ENCODE results near the gene SLC35A5. TPM values are rescaled to one million over a fixed set of nuclear protein-coding genes. Genes with fewer than 3 reads are reported as not detected.

SLC35A5 gene
- total RNA-seq, 1 donor from 2014 or later, result 37.4 TPM

DNA sequence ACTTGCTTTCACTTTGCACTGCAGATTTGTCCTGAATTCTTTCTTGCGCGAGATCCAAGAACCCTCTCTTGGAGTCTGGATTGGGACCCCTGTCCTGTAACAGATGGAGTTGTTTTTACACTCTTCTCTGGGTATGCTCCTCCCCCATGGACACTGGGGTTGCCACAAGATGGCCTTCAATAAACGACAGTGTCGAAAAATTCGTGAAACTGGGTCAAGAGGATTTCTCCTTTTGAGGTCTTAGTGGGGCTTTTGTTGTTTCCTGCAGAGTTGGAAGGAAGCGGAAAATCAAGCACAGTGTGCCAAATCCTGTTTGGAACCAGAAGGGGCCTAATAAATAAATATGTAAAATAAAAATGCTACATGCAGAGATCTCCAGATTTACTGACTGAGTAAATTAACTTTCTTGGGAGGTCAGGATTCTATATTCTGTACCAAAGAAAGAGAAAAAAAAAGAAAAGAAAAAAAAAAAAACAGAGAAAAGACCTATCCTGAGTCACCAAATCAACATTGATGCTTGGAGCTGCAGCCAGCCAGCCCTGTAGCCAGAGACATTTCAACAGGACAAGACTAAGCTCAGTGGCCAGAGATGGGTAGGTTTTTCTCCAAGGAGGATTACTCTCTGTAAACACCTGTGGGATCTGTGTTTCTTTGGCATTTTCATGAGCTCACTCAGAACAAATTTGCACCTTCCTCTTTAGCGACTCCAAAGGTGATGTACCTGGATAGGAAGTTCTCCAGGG, 54.3 kb downstream of the SLC35A5 start:
- no peaks in the 10 kb centered on the region for H3K9me3 ChIP-seq
- H3K27me3 ChIP-seq (ENCODE audit: low read depth), result no peaks in the 10 kb centered on the region
- TF ChIP-seq, protein P1, sequence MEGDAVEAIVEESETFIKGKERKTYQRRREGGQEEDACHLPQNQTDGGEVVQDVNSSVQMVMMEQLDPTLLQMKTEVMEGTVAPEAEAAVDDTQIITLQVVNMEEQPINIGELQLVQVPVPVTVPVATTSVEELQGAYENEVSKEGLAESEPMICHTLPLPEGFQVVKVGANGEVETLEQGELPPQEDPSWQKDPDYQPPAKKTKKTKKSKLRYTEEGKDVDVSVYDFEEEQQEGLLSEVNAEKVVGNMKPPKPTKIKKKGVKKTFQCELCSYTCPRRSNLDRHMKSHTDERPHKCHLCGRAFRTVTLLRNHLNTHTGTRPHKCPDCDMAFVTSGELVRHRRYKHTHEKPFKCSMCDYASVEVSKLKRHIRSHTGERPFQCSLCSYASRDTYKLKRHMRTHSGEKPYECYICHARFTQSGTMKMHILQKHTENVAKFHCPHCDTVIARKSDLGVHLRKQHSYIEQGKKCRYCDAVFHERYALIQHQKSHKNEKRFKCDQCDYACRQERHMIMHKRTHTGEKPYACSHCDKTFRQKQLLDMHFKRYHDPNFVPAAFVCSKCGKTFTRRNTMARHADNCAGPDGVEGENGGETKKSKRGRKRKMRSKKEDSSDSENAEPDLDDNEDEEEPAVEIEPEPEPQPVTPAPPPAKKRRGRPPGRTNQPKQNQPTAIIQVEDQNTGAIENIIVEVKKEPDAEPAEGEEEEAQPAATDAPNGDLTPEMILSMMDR (IDR thresholded peaks at IDR 0.05), result no peak
- no peaks in the 10 kb centered on the region for H3K36me3 ChIP-seq
- H3K27ac ChIP-seq, result no peak overlapping the region
- H3K4me1 ChIP-seq, result no peaks in the 10 kb centered on the region
- DNase-seq (no peak), ATAC-seq (no peak)
- no peak overlapping the region for H3K4me3 ChIP-seq
- intact Hi-C loops (cut with DNase I), result no loop called here

GRCh38 chr3:112617285-112617684, 55.4 kb downstream of the SLC35A5 start:
- TF ChIP-seq, protein P1 (IDR thresholded peaks at IDR 0.05), result no peak
- intact Hi-C loops (cut with DNase I), result no loop called here
- no peak for ATAC-seq
- no peak overlapping the region for H3K27ac ChIP-seq
- H3K27me3 ChIP-seq (ENCODE audit: low read depth), result no peaks in the 10 kb centered on the region
- no peaks in the 10 kb centered on the region for H3K4me1 ChIP-seq
- H3K9me3 ChIP-seq, result no peaks in the 10 kb centered on the region
- H3K4me3 ChIP-seq, result no peak overlapping the region
- no peaks in the 10 kb centered on the region for H3K36me3 ChIP-seq
- no peak for DNase-seq

DNA sequence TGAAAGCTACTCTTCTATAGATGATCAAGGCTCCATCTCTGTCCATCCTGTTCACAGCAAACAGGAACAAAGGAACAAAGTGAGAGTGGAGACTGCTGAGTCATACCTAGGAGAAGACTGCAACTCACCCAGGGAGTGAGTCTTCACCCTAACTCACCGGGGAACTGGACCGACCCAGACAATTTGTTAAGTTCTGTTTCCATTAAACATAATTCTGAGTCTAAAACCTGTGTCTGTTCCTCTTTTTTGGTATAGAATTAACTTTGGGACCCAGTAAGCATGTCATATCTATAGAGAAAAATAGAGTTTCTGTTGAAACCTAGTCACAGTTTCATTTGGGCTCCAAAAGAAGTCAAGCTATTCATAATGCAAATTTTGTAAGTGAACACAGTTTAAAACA, 57.5 kb downstream of the SLC35A5 start:
- ATAC-seq, result no peak
- Histone ChIP-seq H3K4me1 (no peaks in the 10 kb centered on the region), H3K36me3 (no peaks in the 10 kb centered on the region)

GRCh38 chr3:112623213-112623612, 61.4 kb downstream of the SLC35A5 start:
- DNase-seq (no peak), ATAC-seq (no peak)
- Histone ChIP-seq H3K4me1 (no peaks in the 10 kb centered on the region), H3K36me3 (no peaks in the 10 kb centered on the region), H3K4me3 (no peak overlapping the region), H3K9me3 (no peaks in the 10 kb centered on the region), H3K27ac (no peak overlapping the region), H3K27me3 (ENCODE audit: low read depth) (no peaks in the 10 kb centered on the region)
- TF ChIP-seq, protein P1 (IDR thresholded peaks at IDR 0.05), result no peak
- intact Hi-C loops (cut with DNase I), result no loop called here

More for the DNA sequence above, 57.5 kb downstream of the SLC35A5 start:
- intact Hi-C loops (cut with DNase I), result no loop called here
- no peak overlapping the region for H3K27ac ChIP-seq
- H3K27me3 ChIP-seq (ENCODE audit: low read depth), result no peaks in the 10 kb centered on the region
- H3K4me3 ChIP-seq, result no peak overlapping the region
- DNase-seq, result no peak
- TF ChIP-seq, protein P1 (IDR thresholded peaks at IDR 0.05), result no peak
- H3K9me3 ChIP-seq, result no peaks in the 10 kb centered on the region

GRCh38 chr3:112623717-112624116, 61.9 kb downstream of the SLC35A5 start:
- TF ChIP-seq, protein P1 (IDR thresholded peaks at IDR 0.05), result no peak
- intact Hi-C loops (cut with DNase I), result no loop called here
- Histone ChIP-seq H3K9me3 (no peaks in the 10 kb centered on the region), H3K27ac (no peak overlapping the region), H3K36me3 (no peaks in the 10 kb centered on the region), H3K4me3 (no peak overlapping the region), H3K4me1 (no peaks in the 10 kb centered on the region), H3K27me3 (ENCODE audit: low read depth) (no peaks in the 10 kb centered on the region)
- DNase-seq (no peak), ATAC-seq (no peak)
